Daoy (cell line): Measurements from ENCODE around the gene SRSF6. TPM values are rescaled to one million over a fixed set of nuclear protein-coding genes. Genes with fewer than 3 reads are reported as not detected.
"Not testable (repeated sequence)": the region's sequence is repeated elsewhere in the genome, so short reads cannot be mapped to it uniquely, and the experiment has no call there.

Experiments
- DNase-seq: peaks from one replicate; pipeline ENCODE4 v3.0.0-alpha.2; 2015; ENCODE audit warnings: low read depth
- total RNA-seq: library from RNA; depleted of rRNA; stranded (reverse); fragments of >200 nt; shearing (Covaris generic); gene quantifications from 2 replicates; pipeline ENCODE4 v1.2.3, GENCODE V29; 2014; rRNA removed

SRSF6 gene
- total RNA-seq, 1 experiment from 2014 or later: 39.2 TPM

GRCh38 chr20:43477193-43477592 lies 19.5 kb downstream of the SRSF6 start:
- DNase-seq: no peak

DNA sequence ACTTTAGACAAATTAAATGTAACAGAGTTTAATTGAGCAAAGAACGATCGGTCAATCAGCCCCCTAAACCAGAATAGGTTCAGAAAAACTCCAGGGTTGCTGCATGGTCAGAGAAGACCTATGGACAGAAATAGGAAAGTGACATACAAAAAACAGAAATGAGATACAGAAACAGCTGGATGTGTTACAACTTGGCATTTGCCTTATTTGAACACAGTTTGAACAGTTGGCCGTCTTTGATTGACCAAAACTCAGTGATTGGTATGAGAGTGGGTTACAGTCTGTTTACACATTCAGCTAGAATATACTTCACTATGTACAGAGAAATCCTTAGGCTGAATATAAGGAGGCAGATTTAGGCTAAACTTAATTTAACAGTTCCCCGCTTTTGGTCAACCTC lies 19.9 kb downstream of the SRSF6 start:
- no peak for DNase-seq

- no peak for DNase-seq
Measured at GRCh38 chr20:43490038-43490437, 32.3 kb downstream of the SRSF6 start.

- DNase-seq: peak; percentile 17
Measured at GRCh38 chr20:43492101-43492500, 34.4 kb downstream of the SRSF6 start.

GRCh38 chr20:43495388-43495787 lies 37.7 kb downstream of the SRSF6 start:
- no peak for DNase-seq

DNA sequence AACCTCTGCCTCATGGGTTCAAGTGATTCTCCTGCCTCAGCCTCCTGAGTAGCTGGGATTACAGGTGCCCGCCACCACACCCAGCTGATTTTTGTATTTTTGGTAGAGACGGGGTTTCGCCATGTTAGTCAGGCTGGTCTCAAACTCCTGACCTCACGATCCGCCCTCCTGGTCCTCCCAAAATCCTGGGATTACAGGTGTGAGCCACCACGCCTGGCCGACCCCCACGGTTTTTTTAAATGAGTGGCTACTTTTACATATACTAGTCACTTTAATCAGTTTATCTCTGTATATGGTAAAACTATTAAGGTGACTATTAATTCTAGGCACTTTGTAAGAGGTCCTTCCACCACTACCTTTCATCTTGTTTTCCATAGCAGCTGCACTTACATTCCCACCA lies 44.3 kb downstream of the SRSF6 start:
- DNase-seq: not testable (repeated sequence)

DNA sequence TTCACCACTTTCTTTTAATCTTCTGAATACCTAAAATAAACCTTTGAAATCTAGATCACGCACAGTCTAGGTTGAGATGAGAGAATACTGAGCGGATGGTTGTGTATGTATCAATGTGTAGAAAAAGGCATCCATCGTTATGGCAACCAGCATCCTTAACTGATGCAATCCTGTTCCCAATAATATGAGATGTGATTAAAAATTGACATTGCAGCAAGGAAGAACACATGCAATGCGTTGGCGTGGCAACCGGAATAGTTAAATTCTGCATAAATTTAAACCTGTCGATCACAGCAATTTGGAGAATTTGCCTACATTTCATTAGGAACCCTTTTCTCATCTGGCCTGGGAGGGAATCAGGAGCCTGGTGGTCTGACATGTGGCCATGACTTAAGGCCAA lies 48.5 kb downstream of the SRSF6 start:
- no peak for DNase-seq

- DNase-seq: peak; percentile 64
Measured at GRCh38 chr20:43507150-43508080, 49.7 kb downstream of the SRSF6 start, which contains the start of gene L3MBTL1. TSS of gene L3MBTL1 (plus strand) at chr20:43507697. CDS start at chr20:43513504, 5,807 bp downstream.

DNA sequence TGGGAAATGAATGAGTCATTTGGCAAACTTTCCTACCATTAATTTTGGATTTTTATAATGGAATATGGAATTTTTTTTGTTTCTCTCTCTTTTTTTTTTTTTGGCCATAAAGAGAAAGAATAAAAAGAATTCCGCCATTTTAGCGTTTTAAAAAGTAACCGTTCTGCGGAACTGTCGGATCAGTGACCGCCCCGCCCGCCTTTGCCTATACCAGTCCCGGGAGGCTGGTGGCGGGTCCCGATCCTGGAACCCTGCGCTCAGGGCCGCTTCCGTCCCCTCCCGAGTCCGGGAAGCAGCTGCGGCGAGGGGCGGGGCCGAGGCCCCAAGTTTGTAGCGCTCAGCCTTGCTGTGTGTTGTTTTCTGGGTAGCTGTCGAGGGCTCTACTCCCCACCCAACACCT lies 50.4 kb downstream of the SRSF6 start:
- peak; percentile 30 for DNase-seq

GRCh38 chr20:43508604-43509040 lies 50.9 kb downstream of the SRSF6 start:
- DNase-seq: no peak

GRCh38 chr20:43511879-43512278 lies 54.2 kb downstream of the SRSF6 start:
- no peak for DNase-seq

- DNase-seq: no peak
Measured at GRCh38 chr20:43513372-43513930, 55.8 kb downstream of the SRSF6 start.

Other genes with a start within 250 kb of the SRSF6 start
- gene L3MBTL1, start 49.8 kb downstream of the SRSF6 start, total RNA-seq: 4.8 and 8.3 TPM in 2 replicates
- 0.06 TPM in 1 of 2 replicates, not detected in the other for gene SGK2, start 101.1 kb downstream of the SRSF6 start, total RNA-seq
- 32.3 and 38.2 TPM in 2 replicates for gene IFT52, start 133.0 kb downstream of the SRSF6 start, total RNA-seq
- 30.0 and 48.8 TPM in 2 replicates for gene MYBL2, start 209.2 kb downstream of the SRSF6 start, total RNA-seq